ENCODE measurements around the gene GRM5.

Gene GRM5

DNA sequence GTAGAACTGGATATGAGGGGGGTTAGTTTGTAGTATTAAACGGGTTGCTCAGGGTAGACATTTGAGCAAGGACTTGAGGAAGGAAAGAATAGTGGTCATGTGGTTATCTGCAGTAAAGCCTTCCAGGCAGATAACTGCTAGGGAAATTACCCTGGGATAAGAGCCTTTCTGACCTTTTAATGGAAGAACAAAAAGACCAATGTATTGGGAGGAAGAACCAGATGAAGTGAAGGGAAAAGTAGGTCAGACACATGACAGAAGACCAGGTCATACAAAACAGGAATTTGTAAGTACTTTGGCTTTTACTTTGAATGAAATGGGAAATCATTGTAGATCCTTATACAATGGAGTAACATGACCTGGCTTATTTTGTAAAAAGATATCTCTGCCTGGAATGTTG lies 486.3 kb downstream of the GRM5 start:
- no peak for DNase-seq (ENCODE audit: low read depth)
- no peak overlapping the region for H3K4me3 ChIP-seq (replicated peaks; ENCODE audit: low read depth, low read length)
- TF ChIP-seq, protein P1, sequence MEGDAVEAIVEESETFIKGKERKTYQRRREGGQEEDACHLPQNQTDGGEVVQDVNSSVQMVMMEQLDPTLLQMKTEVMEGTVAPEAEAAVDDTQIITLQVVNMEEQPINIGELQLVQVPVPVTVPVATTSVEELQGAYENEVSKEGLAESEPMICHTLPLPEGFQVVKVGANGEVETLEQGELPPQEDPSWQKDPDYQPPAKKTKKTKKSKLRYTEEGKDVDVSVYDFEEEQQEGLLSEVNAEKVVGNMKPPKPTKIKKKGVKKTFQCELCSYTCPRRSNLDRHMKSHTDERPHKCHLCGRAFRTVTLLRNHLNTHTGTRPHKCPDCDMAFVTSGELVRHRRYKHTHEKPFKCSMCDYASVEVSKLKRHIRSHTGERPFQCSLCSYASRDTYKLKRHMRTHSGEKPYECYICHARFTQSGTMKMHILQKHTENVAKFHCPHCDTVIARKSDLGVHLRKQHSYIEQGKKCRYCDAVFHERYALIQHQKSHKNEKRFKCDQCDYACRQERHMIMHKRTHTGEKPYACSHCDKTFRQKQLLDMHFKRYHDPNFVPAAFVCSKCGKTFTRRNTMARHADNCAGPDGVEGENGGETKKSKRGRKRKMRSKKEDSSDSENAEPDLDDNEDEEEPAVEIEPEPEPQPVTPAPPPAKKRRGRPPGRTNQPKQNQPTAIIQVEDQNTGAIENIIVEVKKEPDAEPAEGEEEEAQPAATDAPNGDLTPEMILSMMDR (IDR thresholded peaks at IDR 0.05; ENCODE audit: low read length, missing control alignments), result no peak

DNA sequence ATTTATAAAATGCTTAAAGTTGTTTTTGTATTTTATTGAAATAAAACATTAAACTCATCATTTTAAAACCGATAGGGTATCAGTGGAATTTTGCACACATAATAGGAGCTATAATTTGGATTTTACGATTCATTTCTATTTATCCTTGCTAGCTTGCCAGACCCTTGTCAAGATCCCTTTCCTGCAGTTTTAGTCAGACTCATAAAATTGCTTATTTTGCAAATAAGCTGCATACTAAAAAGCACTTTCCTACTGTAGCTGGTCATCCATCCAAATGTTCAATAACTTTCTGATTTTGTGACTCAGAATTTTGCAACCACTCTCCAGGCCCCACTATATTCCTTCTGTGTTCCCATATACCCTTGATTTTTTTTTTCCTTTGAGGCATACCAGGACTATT lies 489.0 kb downstream of the GRM5 start:
- no peak overlapping the region for H3K4me3 ChIP-seq (replicated peaks; ENCODE audit: low read depth, low read length)
- no peak for DNase-seq (ENCODE audit: low read depth)
- TF ChIP-seq, protein P1 (IDR thresholded peaks at IDR 0.05; ENCODE audit: low read length, missing control alignments), result no peak

DNA sequence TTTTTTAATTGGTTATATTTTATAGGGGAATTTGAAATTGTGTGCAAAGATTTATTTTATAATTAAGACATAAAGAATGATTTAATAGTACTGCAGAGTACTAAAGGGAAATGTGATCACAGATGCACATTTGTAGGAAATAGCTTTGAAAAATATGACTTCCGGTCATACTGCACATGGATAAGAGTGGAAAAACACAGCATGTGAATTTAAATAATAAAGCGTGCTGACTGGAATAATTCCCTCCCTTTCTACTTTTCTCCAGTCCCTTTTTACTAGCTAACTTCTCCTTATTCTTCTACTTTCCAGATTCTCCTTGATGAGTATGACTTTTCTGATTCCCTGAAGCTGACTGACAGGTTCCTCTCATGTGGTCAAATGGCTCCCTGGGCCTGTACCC lies 489.9 kb downstream of the GRM5 start:
- no peak overlapping the region for H3K4me3 ChIP-seq (replicated peaks; ENCODE audit: low read depth, low read length)
- TF ChIP-seq, protein P1 (IDR thresholded peaks at IDR 0.05; ENCODE audit: low read length, missing control alignments), result no peak
- DNase-seq (ENCODE audit: low read depth), result no peak

DNA sequence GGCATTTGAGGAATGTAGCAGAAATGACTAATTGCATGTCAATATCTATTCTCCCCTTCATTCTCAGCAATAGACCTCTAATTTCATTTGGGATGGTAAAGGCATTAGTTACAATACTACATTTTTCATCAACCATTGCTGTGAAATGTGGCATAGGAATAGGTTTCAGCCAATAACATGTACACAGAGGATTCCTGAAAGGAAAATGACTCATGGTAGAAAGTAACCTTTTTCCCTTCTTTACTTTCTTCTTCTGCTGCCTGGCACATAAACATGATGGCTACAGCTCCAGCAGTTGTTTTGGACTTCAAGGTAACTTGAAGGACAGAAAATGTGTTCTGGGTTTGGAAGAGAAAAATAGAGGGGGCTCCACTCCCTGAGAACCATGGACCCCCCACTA lies 496.4 kb downstream of the GRM5 start:
- peak; percentile 16 for DNase-seq (ENCODE audit: low read depth)
- TF ChIP-seq, protein P1 (IDR thresholded peaks at IDR 0.05; ENCODE audit: low read length, missing control alignments), result no peak
- no peak overlapping the region for H3K4me3 ChIP-seq (replicated peaks; ENCODE audit: low read depth, low read length)

DNA sequence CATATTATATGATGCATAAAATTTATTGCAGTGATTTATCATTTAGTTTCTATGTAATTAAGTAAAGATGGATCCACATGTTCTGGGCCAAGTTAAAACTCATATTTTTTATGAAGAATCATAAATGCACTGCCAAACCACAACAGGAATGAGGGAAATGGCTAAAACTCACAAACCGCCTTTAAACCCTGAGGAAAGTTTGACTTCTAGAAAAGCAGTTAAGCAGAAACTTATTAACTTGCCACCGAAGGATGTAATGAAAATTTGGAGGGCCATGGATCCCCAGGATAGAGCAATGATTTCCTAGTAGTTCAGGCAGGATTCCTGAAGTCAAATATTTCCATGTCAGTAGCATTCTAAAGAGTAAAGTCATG lies 510.0 kb downstream of the GRM5 start:
- DNase-seq (ENCODE audit: low read depth), result peak; percentile 57
- no peak overlapping the region for H3K4me3 ChIP-seq (replicated peaks; ENCODE audit: low read depth, low read length)
- TF ChIP-seq, protein P1 (IDR thresholded peaks at IDR 0.05; ENCODE audit: low read length, missing control alignments), result no peak

DNA sequence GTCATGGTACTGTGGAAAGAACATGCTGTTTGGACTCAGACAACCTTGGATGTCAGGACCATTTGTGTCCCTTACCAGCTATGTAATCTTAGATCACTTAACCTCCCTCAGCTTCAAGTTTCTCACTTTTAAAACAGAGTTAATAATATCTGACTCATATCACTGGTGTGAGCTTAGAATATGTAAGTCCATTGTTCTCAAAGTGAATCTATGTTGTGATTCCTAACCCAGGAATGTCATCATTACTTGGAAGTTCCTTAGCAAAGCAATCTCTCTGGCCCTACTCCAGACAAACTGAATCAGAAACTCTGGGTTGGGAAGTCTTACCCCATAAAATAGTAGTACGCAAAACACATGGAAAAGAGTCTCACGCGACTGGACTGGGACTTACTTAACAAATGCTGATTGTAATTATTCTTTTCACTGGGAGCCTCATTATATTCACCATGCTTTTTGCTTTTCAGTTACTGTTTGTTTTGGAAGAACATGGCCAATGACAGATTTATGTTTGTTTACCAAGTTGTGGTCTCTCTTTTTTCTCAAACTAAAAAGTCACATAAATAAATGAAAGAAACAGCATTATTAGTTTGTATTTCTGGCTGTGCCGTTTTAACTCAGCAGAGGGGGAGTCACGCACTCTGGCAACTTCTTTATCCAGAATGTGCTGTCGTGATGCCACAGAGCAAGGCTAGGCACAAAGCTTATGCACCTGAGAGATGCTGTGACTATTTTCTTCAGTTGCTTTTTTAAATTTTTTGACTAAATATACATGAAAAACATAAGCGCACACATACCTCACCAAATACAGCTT lies 510.6 kb downstream of the GRM5 start:
- peak; percentile 100 for DNase-seq (ENCODE audit: low read depth)
- TF ChIP-seq, protein P1 (IDR thresholded peaks at IDR 0.05; ENCODE audit: low read length, missing control alignments), result no peak
- H3K4me3 ChIP-seq (replicated peaks; ENCODE audit: low read depth, low read length), result no peak overlapping the region

DNA sequence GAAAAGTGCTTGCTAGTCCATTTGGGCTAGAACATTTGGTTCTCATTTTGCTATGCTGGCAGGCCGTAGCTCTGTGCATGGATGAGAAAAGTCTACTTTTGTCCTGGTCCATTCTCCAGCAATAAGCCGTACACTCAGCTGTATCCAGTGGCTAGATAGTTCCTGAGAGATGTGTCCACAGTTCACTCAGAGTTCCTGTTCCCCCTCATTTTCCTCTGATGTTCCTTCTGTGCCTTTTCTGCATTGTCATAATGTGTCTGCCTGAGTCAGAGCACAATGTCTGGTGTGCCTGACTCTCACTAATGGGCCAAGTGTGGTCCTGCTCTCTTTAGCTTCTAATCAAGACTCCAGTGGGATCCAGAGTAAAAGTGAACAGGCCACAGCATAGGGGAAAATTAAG lies 512.6 kb downstream of the GRM5 start:
- TF ChIP-seq, protein P1 (IDR thresholded peaks at IDR 0.05; ENCODE audit: low read length, missing control alignments), result no peak
- peak; percentile 19 for DNase-seq (ENCODE audit: low read depth)

More for the DNA sequence above, 512.6 kb downstream of the GRM5 start:
- H3K4me3 ChIP-seq (replicated peaks; ENCODE audit: low read depth, low read length), result no peak overlapping the region

Data from fibroblast of pulmonary artery (primary cell).